Panc1 (cell line): ENCODE results near the gene VAMP8.
"Not testable (repeated sequence)": the region's sequence is repeated elsewhere in the genome, so short reads cannot be mapped to it uniquely, and the experiment has no call there.

Source experiments
- POLR2AphosphoS5 ChIP-seq: IDR thresholded peaks from 2 replicates; pipeline ENCODE4 v1.6.1; 2012; ENCODE audit warnings: mild to moderate bottlenecking, low read depth, low read length, moderate library complexity
- TF ChIP-seq, protein P1 (sequence below), 2 experiments: IDR thresholded peaks; 2 replicates each; pipeline ENCODE4 v1.6.1; 2011 to 2012; ENCODE audit warnings: low read depth in 2 of 2, control low read depth in 1 of 2, low read length in 1 of 2, mild to moderate bottlenecking in 1 of 2, moderate library complexity in 1 of 2; ENCODE audit not compliant: insufficient read depth in 1 of 2

DNA sequence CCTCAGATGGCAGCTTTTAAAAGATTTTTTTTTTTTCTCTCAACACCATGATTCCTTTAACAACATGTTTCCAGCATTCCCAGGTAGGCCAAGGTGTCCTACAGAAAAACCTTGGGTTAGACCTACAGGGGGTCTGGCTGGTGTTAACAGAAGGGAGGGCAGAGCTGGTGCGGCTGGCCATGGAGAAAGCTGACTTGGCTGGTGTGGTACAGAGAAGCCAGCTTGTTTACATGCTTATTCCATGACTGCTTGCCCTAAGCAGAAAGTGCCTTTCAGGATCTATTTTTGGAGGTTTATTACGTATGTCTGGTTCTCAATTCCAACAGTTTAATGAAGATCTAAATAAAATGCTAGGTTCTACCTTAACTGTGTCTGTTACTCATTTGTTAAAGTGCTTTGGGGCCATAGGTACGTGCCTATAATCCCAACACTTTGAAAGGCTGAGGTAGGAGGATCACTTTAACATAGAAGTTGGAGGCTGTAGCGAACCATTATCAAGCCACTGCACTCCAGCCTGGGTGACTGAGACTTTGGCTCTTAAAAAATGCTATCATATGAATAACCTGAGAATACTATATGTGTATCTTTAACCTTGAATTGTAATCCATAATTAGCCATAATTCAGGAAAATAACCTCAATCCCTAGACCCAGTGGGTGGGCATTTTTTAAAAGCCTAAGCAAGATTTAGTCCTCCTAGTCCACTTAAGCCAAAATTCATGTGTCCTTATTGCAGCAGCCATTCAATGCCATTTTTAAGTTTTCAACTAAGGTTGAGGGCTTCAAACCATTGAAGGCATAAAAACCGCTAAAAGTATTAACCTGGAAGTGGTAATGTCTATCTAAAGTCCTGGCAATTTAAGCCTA lies 32.2 kb upstream of the VAMP8 start:
- not testable (repeated sequence) for TF ChIP-seq POLR2AphosphoS5
- TF ChIP-seq, protein P1, sequence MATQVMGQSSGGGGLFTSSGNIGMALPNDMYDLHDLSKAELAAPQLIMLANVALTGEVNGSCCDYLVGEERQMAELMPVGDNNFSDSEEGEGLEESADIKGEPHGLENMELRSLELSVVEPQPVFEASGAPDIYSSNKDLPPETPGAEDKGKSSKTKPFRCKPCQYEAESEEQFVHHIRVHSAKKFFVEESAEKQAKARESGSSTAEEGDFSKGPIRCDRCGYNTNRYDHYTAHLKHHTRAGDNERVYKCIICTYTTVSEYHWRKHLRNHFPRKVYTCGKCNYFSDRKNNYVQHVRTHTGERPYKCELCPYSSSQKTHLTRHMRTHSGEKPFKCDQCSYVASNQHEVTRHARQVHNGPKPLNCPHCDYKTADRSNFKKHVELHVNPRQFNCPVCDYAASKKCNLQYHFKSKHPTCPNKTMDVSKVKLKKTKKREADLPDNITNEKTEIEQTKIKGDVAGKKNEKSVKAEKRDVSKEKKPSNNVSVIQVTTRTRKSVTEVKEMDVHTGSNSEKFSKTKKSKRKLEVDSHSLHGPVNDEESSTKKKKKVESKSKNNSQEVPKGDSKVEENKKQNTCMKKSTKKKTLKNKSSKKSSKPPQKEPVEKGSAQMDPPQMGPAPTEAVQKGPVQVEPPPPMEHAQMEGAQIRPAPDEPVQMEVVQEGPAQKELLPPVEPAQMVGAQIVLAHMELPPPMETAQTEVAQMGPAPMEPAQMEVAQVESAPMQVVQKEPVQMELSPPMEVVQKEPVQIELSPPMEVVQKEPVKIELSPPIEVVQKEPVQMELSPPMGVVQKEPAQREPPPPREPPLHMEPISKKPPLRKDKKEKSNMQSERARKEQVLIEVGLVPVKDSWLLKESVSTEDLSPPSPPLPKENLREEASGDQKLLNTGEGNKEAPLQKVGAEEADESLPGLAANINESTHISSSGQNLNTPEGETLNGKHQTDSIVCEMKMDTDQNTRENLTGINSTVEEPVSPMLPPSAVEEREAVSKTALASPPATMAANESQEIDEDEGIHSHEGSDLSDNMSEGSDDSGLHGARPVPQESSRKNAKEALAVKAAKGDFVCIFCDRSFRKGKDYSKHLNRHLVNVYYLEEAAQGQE (IDR thresholded peaks at IDR 0.05; ENCODE audit: insufficient read depth in 1 of 2, low read depth in 2 of 2, low read length in 1 of 2): not testable (repeated sequence)
